Osteocyte (in vitro differentiated cells): Measurements from ENCODE around the gene CD300C. TPM values are rescaled to one million over a fixed set of nuclear protein-coding genes. Genes with fewer than 3 reads are reported as not detected.
"Not testable (repeated sequence)": the region's sequence is repeated elsewhere in the genome, so short reads cannot be mapped to it uniquely, and the experiment has no call there.

Source experiments
- DNase-seq: peaks from one replicate; pipeline ENCODE4 v3.0.0; 2021; ENCODE audit warnings: mixed read lengths; ENCODE audit not compliant: unreplicated experiment; ENCODE audit errors: extremely low spot score
- H3K27ac Mint-ChIP-seq: one replicate; pipeline ENCODE4 v1.8.0; 2021; ENCODE audit warnings: mild to moderate bottlenecking, mixed read lengths; ENCODE audit not compliant: unreplicated experiment
- H3K27me3 Mint-ChIP-seq: one replicate; pipeline ENCODE4 v1.8.0; 2021; ENCODE audit warnings: mixed read lengths; ENCODE audit not compliant: unreplicated experiment
- H3K36me3 Mint-ChIP-seq: one replicate; pipeline ENCODE4 v1.8.0; 2021; ENCODE audit warnings: mixed read lengths; ENCODE audit not compliant: unreplicated experiment
- H3K4me1 Mint-ChIP-seq: one replicate; pipeline ENCODE4 v1.8.0; 2021; ENCODE audit warnings: mixed read lengths; ENCODE audit not compliant: unreplicated experiment
- H3K4me3 Mint-ChIP-seq: one replicate; pipeline ENCODE4 v1.8.0; 2021; ENCODE audit warnings: mild to moderate bottlenecking, moderate library complexity, mixed read lengths; ENCODE audit not compliant: unreplicated experiment
- H3K9me3 Mint-ChIP-seq: one replicate; pipeline ENCODE4 v1.8.0; 2021; ENCODE audit warnings: mixed read lengths; ENCODE audit not compliant: unreplicated experiment
- total RNA-seq: library from RNA; stranded (reverse); gene quantifications from 2 replicates; pipeline ENCODE4 v1.2.1, GENCODE V29; 2021
- TF ChIP-seq, protein P1 (sequence below): fragments of 200-600 bp; sonication (generic); IDR thresholded peaks from 2 replicates; pipeline ENCODE4 v1.5.0; 2021; ENCODE audit warnings: antibody characterized with exemption, mild to moderate bottlenecking, moderate library complexity

The CD300C gene
- total RNA-seq, 1 donor from 2014 or later = not detected

DNA sequence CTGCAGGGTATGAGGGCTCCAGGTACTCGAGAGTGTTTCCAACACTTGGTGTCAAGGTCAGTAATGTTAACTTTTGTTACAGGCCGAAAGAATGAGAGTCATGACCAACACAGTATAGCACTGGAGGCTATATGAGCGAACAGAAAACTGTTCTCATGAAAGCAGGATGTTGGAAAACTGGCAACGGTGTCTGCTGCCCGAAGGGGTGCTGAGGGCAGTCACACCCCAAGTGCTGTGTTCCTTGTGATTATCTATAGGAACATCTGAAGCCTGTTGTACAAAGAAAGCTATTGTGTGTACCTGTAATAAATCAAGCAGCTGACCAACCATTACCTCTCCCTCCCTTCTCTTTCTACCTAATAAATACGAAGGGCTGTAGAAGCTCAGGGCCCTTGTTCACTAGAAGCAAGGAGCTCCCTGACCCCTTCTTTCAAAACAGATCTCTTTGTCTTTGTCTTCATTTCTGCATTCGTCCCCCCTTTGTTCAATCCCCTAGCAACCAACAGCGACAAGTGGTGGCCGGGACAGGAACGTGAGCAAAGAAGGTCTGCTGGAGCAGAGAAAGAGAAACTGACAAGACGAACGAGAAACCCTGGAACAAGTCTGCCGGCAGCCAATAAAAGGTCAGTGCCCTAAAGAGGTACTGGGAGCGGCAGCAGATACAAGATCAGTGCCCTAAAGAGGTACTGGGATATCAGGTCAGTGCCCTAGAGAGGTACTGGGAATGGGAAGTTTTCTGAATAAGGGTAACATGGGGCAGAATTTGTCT, 38.6 kb upstream of the CD300C start:
- H3K27ac Mint-ChIP-seq = no peak overlapping the region
- peaks cover 16% of the 10 kb centered on the region for H3K9me3 Mint-ChIP-seq
- H3K4me3 Mint-ChIP-seq = no peak overlapping the region

DNA sequence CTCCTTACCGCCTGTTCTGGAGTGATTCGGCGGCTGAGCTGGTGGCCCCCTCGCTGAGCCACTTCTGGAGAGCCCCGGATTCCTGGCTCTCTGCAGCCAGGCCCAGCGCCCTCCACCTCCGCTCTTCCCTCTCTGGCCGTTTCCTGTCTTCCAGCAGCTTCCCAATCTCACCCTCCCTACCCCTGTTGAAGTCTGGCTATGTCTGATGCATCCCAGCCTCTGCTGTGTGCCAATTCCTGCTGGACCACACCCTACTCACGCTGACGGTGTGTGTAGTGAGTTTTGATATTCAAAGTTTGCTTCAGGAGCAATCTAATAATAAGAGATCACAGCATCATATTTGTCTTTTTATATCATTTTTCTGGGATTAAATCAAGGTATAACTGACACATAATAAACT, 36.7 kb upstream of the CD300C start:
- DNase-seq = no peak
- peaks cover 21% of the 10 kb centered on the region for H3K9me3 Mint-ChIP-seq
- no peaks in the 10 kb centered on the region for H3K36me3 Mint-ChIP-seq
- H3K27ac Mint-ChIP-seq = no peak overlapping the region
- TF ChIP-seq, protein P1, sequence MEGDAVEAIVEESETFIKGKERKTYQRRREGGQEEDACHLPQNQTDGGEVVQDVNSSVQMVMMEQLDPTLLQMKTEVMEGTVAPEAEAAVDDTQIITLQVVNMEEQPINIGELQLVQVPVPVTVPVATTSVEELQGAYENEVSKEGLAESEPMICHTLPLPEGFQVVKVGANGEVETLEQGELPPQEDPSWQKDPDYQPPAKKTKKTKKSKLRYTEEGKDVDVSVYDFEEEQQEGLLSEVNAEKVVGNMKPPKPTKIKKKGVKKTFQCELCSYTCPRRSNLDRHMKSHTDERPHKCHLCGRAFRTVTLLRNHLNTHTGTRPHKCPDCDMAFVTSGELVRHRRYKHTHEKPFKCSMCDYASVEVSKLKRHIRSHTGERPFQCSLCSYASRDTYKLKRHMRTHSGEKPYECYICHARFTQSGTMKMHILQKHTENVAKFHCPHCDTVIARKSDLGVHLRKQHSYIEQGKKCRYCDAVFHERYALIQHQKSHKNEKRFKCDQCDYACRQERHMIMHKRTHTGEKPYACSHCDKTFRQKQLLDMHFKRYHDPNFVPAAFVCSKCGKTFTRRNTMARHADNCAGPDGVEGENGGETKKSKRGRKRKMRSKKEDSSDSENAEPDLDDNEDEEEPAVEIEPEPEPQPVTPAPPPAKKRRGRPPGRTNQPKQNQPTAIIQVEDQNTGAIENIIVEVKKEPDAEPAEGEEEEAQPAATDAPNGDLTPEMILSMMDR = no peak
- H3K27me3 Mint-ChIP-seq = no peaks in the 10 kb centered on the region
- H3K4me1 Mint-ChIP-seq = no peaks in the 10 kb centered on the region
- H3K4me3 Mint-ChIP-seq = no peak overlapping the region

More for the DNA sequence above, 38.6 kb upstream of the CD300C start:
- no peaks in the 10 kb centered on the region for H3K4me1 Mint-ChIP-seq
- no peaks in the 10 kb centered on the region for H3K36me3 Mint-ChIP-seq
- DNase-seq = no peak
- TF ChIP-seq, protein P1 = no peak
- H3K27me3 Mint-ChIP-seq = no peaks in the 10 kb centered on the region

DNA sequence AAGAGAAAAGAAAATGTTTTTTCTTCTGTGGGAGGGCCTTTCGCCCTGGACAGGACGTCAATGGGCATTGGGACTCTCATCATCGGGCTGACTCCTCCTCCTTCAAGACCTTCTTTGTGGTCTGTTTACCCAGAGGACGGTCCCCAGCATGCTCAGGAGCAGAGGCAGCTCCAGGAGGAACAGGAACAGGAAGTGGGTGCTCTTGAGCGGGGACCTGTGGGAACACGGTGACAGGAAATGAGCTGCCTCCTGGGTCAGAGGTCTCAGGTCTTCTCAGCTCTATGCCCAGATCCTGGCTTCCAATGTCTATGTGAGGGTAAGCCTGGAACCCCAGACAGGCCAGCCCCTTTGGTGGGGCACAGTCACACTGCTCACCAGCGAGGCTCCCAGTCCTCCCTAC, 34.0 kb upstream of the CD300C start:
- no peak for DNase-seq
- Mint-ChIP-seq H3K36me3 (no peaks in the 10 kb centered on the region), H3K4me1 (no peaks in the 10 kb centered on the region), H3K27me3 (no peaks in the 10 kb centered on the region), H3K9me3 (peaks cover 9% of the 10 kb centered on the region), H3K4me3 (no peak overlapping the region), H3K27ac (no peak overlapping the region)
- TF ChIP-seq, protein P1 = no peak

DNA sequence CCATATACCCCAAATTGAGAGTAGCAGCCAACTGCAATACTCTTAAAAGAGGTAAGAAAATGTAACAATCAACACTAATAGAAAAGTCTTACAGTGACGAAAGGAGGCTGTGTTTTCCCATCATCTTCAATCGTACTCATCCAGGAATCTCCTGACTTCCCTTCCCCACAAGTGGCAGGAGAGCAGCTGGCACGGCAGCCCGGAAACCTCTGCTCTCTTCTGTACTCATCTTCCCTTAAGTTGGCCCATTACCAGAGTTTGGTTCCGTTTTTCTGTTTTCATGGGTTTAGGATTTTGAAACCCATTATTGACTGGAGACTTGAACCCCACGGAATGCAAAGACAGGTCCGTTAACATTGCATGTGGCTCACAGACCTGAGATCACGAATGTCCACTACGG, 33.1 kb upstream of the CD300C start:
- Mint-ChIP-seq H3K9me3 (peaks cover 4% of the 10 kb centered on the region), H3K4me1 (no peaks in the 10 kb centered on the region), H3K36me3 (no peaks in the 10 kb centered on the region), H3K4me3 (no peak overlapping the region), H3K27me3 (peaks cover 2% of the 10 kb centered on the region), H3K27ac (no peak overlapping the region)
- DNase-seq = no peak
- TF ChIP-seq, protein P1 = no peak

DNA sequence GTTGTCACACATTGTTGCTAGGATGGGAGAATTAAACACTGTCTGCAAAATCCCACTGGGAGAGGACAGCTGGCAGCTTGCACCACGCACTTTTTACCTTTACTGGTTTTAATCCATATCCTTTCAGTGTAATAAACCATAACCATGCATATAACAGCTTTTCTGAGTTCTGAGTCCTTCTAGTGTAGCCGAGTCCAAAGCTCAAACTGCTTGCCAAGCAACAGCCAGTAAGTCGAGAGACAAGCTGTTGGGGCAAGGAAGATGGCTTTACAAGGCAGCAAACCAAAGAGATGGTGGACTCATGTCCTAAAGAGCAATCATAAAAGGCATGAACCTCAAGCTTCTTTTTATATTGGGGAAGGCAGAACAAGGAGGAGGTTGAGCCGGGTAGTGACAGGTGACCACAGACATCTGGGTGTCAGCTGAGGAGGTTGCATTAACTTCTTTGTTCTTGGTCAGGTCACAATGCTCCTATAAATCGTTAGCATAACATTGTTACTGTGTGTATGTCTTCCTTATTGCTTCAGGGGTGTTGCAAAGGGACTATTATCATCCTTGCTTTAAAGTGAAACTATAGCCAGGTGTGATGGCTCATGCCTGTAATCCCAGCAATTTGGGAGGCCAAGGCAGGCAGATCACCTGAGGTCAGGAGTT, 28.7 kb upstream of the CD300C start:
- peaks cover 2% of the 10 kb centered on the region for H3K27me3 Mint-ChIP-seq

DNA sequence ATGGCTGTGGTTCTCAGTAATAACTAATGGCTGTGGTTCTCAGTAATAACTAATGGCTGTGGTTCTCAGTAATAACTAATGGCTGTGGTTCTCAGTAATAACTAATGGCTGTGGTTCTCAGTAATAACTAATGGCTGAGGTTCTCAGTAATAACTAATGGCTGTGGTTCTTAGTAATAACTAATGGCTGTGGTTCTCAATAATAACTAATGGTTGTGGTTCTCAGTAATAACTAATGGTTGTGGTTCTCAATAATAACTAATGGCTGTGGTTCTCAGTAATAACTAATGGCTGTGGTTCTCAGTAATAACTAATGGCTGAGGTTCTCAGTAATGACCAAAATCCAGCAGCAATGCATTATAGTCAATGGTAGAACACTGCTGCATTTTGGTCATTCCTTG, 27.7 kb upstream of the CD300C start:
- H3K4me1 Mint-ChIP-seq, H3K27ac Mint-ChIP-seq, H3K4me3 Mint-ChIP-seq, H3K9me3 Mint-ChIP-seq, H3K27me3 Mint-ChIP-seq, DNase-seq, H3K36me3 Mint-ChIP-seq: not testable (repeated sequence)

More for the DNA sequence above, 28.7 kb upstream of the CD300C start:
- no peak for DNase-seq
- Mint-ChIP-seq H3K36me3 (no peaks in the 10 kb centered on the region), H3K9me3 (peaks cover 4% of the 10 kb centered on the region), H3K4me3 (no peak overlapping the region), H3K4me1 (peaks cover under 1% of the 10 kb centered on the region), H3K27ac (no peak overlapping the region)
- TF ChIP-seq, protein P1 = no peak
